GM20000 (cell line): ENCODE data around the gene PRIMPOL.

Source experiments
- DNase-seq: peaks from one replicate; pipeline ENCODE4 v3.0.0; 2012; ENCODE audit warnings: low spot score
- TF ChIP-seq, protein P1 (sequence below): IDR thresholded peaks from 2 replicates; pipeline ENCODE4 v1.5.1; 2012; ENCODE audit warnings: mild to moderate bottlenecking, control low read depth; ENCODE audit errors: extremely low read depth, missing control alignments

The PRIMPOL gene

GRCh38 chr4:184705692-184706091, 56.2 kb downstream of the PRIMPOL start:
- DNase-seq = no peak
- TF ChIP-seq, protein P1, sequence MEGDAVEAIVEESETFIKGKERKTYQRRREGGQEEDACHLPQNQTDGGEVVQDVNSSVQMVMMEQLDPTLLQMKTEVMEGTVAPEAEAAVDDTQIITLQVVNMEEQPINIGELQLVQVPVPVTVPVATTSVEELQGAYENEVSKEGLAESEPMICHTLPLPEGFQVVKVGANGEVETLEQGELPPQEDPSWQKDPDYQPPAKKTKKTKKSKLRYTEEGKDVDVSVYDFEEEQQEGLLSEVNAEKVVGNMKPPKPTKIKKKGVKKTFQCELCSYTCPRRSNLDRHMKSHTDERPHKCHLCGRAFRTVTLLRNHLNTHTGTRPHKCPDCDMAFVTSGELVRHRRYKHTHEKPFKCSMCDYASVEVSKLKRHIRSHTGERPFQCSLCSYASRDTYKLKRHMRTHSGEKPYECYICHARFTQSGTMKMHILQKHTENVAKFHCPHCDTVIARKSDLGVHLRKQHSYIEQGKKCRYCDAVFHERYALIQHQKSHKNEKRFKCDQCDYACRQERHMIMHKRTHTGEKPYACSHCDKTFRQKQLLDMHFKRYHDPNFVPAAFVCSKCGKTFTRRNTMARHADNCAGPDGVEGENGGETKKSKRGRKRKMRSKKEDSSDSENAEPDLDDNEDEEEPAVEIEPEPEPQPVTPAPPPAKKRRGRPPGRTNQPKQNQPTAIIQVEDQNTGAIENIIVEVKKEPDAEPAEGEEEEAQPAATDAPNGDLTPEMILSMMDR = no peak

GRCh38 chr4:184706453-184706852, 56.9 kb downstream of the PRIMPOL start:
- TF ChIP-seq, protein P1 = no peak
- DNase-seq = no peak

GRCh38 chr4:184712322-184712721, 62.8 kb downstream of the PRIMPOL start:
- no peak for DNase-seq
- TF ChIP-seq, protein P1 = no peak

- no peak for DNase-seq
- TF ChIP-seq, protein P1 = no peak
These were observed 64.3 kb downstream of the PRIMPOL start for GRCh38 chr4:184713887-184714286.

GRCh38 chr4:184715526-184715925, 66.0 kb downstream of the PRIMPOL start:
- TF ChIP-seq, protein P1 = no peak
- DNase-seq = no peak

DNA sequence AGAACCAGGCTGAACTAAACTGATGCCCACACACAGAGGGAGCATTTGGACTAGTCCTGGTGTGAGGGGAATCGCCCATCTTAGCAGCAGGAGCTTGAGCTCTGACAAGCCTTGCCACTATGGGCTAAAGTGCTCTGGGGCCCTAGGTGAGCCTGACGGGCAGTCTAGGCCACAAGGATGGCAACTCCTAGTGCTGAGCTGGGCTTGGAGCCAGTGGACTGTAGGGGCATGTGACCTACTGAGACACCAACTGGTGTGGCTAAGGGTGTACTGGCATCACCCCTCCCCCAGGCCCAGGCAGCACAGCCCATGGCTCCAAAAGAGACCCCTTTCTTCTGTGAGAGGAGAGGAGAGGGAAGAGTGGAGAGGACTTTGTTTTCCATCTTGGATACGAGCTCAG, 69.9 kb downstream of the PRIMPOL start:
- TF ChIP-seq, protein P1 = no peak
- DNase-seq = no peak

- TF ChIP-seq, protein P1 = no peak
These were observed 71.7 kb downstream of the PRIMPOL start for GRCh38 chr4:184721254-184721653.

More at GRCh38 chr4:184721254-184721653, 71.7 kb downstream of the PRIMPOL start:
- DNase-seq = no peak
